Fibroblast of lung (primary cell): ENCODE data around the gene HSPB9.

ENCODE experiments used
- CTCF ChIP-seq, 2 donors: IDR thresholded peaks in 1 of 2; conservative IDR thresholded peaks in 1 of 2; 1 replicate in 1 of 2; 2 replicates in 1 of 2; pipeline ENCODE4 v1.5.1; 2011 to 2012; ENCODE audit warnings: low read length in 2 of 2, control low read depth in 1 of 2, inconsistent platforms in 1 of 2, low read depth in 1 of 2, mild to moderate bottlenecking in 1 of 2
- EZH2 ChIP-seq: IDR thresholded peaks from 2 replicates; pipeline ENCODE4 v1.5.1; 2012; ENCODE audit warnings: low read length, control low read depth, mild to moderate bottlenecking; ENCODE audit errors: missing control alignments

DNA sequence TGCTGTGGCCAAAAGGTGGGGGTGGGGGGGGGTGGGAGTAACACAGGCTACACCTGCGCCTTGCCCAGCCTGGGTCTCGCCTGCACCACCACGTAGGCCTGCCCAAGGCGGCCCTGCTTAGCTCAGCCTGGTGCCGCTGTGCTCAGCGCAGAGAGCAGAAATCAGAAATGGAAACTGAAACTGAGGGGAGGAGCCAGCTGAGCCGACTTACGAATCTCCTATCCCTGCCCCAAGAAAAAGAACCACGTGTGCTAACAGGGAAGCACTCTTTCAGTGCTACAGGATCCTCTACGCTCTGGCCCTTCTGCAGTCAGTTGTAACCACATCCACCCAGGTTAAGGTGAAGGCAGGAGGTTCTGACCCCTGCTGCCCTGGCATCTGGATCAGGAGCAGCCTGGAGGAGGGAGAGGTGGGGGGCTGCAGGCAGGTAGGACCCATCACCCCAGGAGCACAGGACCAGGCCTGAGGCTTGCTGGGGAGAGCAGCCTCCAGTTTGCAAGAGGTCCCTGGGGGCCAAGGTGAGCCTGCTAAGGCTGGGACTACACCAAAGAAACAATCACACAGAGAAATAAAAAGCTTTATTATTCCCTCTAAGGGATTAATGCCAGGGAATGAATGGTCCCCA is 9.9 kb upstream of the HSPB9 start, which contains the start of gene DHX58:
- TF ChIP-seq CTCF (conservative IDR thresholded peaks at IDR 0.05 in 1 of 2, IDR thresholded peaks at IDR 0.05 in 1 of 2; ENCODE audit: low read depth in 1 of 2, low read length in 2 of 2) (no peak), EZH2 (no peak)
